Measurements from ENCODE around the gene HSCB.

Gene HSCB

DNA sequence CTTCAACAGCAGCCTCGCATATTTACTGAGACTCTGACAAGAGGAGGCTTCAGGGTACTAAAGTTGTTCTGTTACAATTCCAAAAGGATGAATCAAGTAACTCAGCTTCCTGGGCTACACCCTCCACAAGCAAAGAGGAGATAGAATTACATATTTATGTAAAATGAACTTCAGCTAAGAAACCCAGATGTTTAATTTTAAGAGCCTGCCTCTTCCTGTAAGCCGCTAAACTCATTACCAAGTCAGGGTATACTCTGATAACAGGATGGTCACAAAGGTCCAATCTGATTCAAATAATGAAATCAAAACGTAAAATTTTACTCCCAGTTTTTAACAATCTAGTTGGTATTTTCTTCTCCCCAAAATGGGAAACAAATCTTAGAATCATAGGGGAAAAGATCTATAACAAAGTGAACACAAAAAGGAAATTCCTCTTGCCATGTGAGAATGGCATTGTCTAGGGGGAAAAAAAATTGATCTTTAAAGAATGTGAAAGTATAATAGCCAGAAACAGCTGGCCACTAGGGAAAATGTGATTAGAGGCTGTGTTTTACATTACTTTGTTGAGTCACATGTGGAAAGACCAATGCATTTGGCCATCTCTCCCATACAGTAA, 31.2 kb upstream of the HSCB start:
- Histone ChIP-seq H3K4me3 (ENCODE audit: low read depth, low read length) (no peak overlapping the region), H3K27me3 (ENCODE audit: insufficient read depth, low read depth, severe bottlenecking) (no peaks in the 10 kb centered on the region), H3K9me3 (ENCODE audit: severe bottlenecking) (no peaks in the 10 kb centered on the region), H3K27ac (no peak overlapping the region), H3K36me3 (peaks cover 40% of the 10 kb centered on the region)
- DNase-seq = no peak
- no peak for TF ChIP-seq CTCF (IDR thresholded peaks at IDR 0.05; ENCODE audit: low read depth, low read length)

- DNase-seq = no peak
- Histone ChIP-seq H3K27ac (no peak overlapping the region), H3K36me3 (peaks cover 40% of the 10 kb centered on the region), H3K9me3 (ENCODE audit: severe bottlenecking) (no peaks in the 10 kb centered on the region), H3K4me3 (ENCODE audit: low read depth, low read length) (no peak overlapping the region), H3K27me3 (ENCODE audit: insufficient read depth, low read depth, severe bottlenecking) (no peaks in the 10 kb centered on the region)
- TF ChIP-seq CTCF (IDR thresholded peaks at IDR 0.05; ENCODE audit: low read depth, low read length) = no peak
Measured at GRCh38 chr22:28711341-28711740, 30.5 kb upstream of the HSCB start.

- no peak overlapping the region for H3K27ac ChIP-seq
- TF ChIP-seq CTCF (IDR thresholded peaks at IDR 0.05; ENCODE audit: low read depth, low read length) = no peak
- H3K36me3 ChIP-seq = peaks cover 33% of the 10 kb centered on the region
- no peak for DNase-seq
- H3K4me3 ChIP-seq (ENCODE audit: low read depth, low read length) = no peak overlapping the region
- H3K27me3 ChIP-seq (ENCODE audit: insufficient read depth, low read depth, severe bottlenecking) = no peaks in the 10 kb centered on the region
- no peaks in the 10 kb centered on the region for H3K9me3 ChIP-seq (ENCODE audit: severe bottlenecking)
Measured at GRCh38 chr22:28711820-28712777, 29.7 kb upstream of the HSCB start.

- H3K9me3 ChIP-seq (ENCODE audit: severe bottlenecking) = no peaks in the 10 kb centered on the region
- no peak for DNase-seq
- H3K27me3 ChIP-seq (ENCODE audit: insufficient read depth, low read depth, severe bottlenecking) = no peaks in the 10 kb centered on the region
- no peak overlapping the region for H3K27ac ChIP-seq
- peaks cover 29% of the 10 kb centered on the region for H3K36me3 ChIP-seq
- TF ChIP-seq CTCF (IDR thresholded peaks at IDR 0.05; ENCODE audit: low read depth, low read length) = no peak
- H3K4me3 ChIP-seq (ENCODE audit: low read depth, low read length) = no peak overlapping the region
Measured at GRCh38 chr22:28714043-28714628, 27.7 kb upstream of the HSCB start.

GRCh38 chr22:28715611-28716010, 26.2 kb upstream of the HSCB start:
- no peak overlapping the region for H3K4me3 ChIP-seq (ENCODE audit: low read depth, low read length)
- H3K9me3 ChIP-seq (ENCODE audit: severe bottlenecking) = no peaks in the 10 kb centered on the region
- H3K27ac ChIP-seq = no peak overlapping the region
- peaks cover 21% of the 10 kb centered on the region for H3K36me3 ChIP-seq
- DNase-seq = no peak
- H3K27me3 ChIP-seq (ENCODE audit: insufficient read depth, low read depth, severe bottlenecking) = no peaks in the 10 kb centered on the region
- no peak for TF ChIP-seq CTCF (IDR thresholded peaks at IDR 0.05; ENCODE audit: low read depth, low read length)
